Nephron progenitor cell (in vitro differentiated cells): ENCODE measurements around the gene IRGC.
"Not testable (repeated sequence)": the region's sequence is repeated elsewhere in the genome, so short reads cannot be mapped to it uniquely, and the experiment has no call there.

Experiments used
- DNase-seq: peaks from one replicate; pipeline ENCODE4 v3.0.0; 2021
- H3K27ac Mint-ChIP-seq: 2 replicates; pipeline ENCODE4 v1.8.0; 2021; ENCODE audit warnings: mild to moderate bottlenecking, moderate library complexity, mixed read lengths
- H3K27me3 Mint-ChIP-seq: 2 replicates; pipeline ENCODE4 v1.8.0; 2021; ENCODE audit warnings: mild to moderate bottlenecking, low read depth, mixed read lengths; ENCODE audit not compliant: poor library complexity
- H3K36me3 Mint-ChIP-seq: 2 replicates; pipeline ENCODE4 v1.8.0; 2021; ENCODE audit warnings: low read depth, mixed read lengths
- H3K4me1 Mint-ChIP-seq: 2 replicates; pipeline ENCODE4 v1.8.0; 2021; ENCODE audit warnings: mixed read lengths
- H3K4me3 Mint-ChIP-seq: 2 replicates; pipeline ENCODE4 v1.8.0; 2021; ENCODE audit warnings: mild to moderate bottlenecking, moderate library complexity, mixed read lengths
- H3K9me3 Mint-ChIP-seq: 2 replicates; pipeline ENCODE4 v1.8.0; 2021; ENCODE audit warnings: mild to moderate bottlenecking, moderate library complexity, mixed read lengths
- TF ChIP-seq, protein P1 (sequence below): fragments of 200-600 bp; sonication (generic); IDR thresholded peaks from 2 replicates; pipeline ENCODE4 v1.5.0; 2021; ENCODE audit warnings: antibody characterized with exemption

Gene IRGC

GRCh38 chr19:43681821-43682220 lies 34.1 kb upstream of the IRGC start:
- H3K27me3 Mint-ChIP-seq: peaks cover 25% of the 10 kb centered on the region

DNA sequence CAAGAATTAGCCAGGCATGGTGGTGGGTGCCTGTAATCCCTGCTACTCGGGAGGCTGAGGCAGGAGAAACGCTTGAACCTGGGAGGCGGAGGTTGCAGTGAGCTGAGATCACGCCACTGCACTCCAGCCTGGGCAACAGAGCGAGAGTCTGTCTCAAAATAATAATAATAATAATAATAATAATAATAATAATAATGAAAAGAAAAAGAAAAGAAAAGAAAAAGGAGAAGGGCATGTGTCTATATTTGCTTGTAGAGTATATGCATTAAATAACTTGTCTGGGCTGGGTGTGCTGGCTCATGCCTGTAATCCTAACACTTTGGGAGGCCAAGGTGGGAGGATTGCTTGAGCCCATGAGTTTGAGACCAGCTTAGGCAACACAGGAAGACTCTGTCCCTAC lies 33.6 kb upstream of the IRGC start:
- H3K27ac Mint-ChIP-seq, DNase-seq, H3K4me3 Mint-ChIP-seq, H3K36me3 Mint-ChIP-seq, H3K9me3 Mint-ChIP-seq: not testable (repeated sequence)
- Mint-ChIP-seq H3K27me3 (peaks cover 29% of the 10 kb centered on the region), H3K4me1 (peaks cover 15% of the 10 kb centered on the region)

More at GRCh38 chr19:43681821-43682220, 34.1 kb upstream of the IRGC start:
- Mint-ChIP-seq H3K4me1 (peaks cover 10% of the 10 kb centered on the region), H3K9me3 (no peaks in the 10 kb centered on the region), H3K27ac (no peak overlapping the region), H3K4me3 (no peak overlapping the region), H3K36me3 (no peaks in the 10 kb centered on the region)
- DNase-seq: no peak
- TF ChIP-seq, protein P1, sequence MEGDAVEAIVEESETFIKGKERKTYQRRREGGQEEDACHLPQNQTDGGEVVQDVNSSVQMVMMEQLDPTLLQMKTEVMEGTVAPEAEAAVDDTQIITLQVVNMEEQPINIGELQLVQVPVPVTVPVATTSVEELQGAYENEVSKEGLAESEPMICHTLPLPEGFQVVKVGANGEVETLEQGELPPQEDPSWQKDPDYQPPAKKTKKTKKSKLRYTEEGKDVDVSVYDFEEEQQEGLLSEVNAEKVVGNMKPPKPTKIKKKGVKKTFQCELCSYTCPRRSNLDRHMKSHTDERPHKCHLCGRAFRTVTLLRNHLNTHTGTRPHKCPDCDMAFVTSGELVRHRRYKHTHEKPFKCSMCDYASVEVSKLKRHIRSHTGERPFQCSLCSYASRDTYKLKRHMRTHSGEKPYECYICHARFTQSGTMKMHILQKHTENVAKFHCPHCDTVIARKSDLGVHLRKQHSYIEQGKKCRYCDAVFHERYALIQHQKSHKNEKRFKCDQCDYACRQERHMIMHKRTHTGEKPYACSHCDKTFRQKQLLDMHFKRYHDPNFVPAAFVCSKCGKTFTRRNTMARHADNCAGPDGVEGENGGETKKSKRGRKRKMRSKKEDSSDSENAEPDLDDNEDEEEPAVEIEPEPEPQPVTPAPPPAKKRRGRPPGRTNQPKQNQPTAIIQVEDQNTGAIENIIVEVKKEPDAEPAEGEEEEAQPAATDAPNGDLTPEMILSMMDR: no peak

GRCh38 chr19:43682824-43683661 lies 32.8 kb upstream of the IRGC start:
- no peak overlapping the region for H3K27ac Mint-ChIP-seq
- H3K36me3 Mint-ChIP-seq: no peaks in the 10 kb centered on the region
- TF ChIP-seq, protein P1: no peak
- no peak overlapping the region for H3K4me3 Mint-ChIP-seq
- peaks cover 32% of the 10 kb centered on the region for H3K27me3 Mint-ChIP-seq
- H3K4me1 Mint-ChIP-seq: peaks cover 19% of the 10 kb centered on the region
- H3K9me3 Mint-ChIP-seq: no peaks in the 10 kb centered on the region
- DNase-seq: no peak

DNA sequence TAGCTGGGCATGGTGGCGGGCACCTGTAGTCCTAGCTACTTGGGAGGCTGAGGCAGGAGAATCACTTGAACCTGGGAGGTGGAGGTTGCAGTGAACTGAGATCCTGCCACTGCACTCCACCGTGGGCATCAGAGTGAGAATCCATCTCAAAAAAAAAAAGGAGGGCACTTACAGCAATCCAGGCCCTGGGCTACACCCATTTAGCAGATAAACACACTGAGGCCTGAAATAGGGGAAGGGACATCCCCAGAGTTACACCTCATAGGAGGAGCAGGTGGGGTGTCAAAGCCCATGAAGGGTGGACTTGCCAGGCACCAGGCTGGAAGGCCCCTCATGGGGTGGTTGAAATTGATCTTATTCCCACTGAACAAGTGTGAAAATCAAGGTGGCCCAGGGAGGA lies 32.0 kb upstream of the IRGC start:
- Mint-ChIP-seq H3K4me1 (peaks cover 19% of the 10 kb centered on the region), H3K36me3 (no peaks in the 10 kb centered on the region), H3K4me3 (no peak overlapping the region), H3K27ac (no peak overlapping the region), H3K9me3 (no peaks in the 10 kb centered on the region), H3K27me3 (peaks cover 28% of the 10 kb centered on the region)
- TF ChIP-seq, protein P1: no peak
- no peak for DNase-seq

- Mint-ChIP-seq H3K27me3 (peaks cover 28% of the 10 kb centered on the region), H3K36me3 (no peaks in the 10 kb centered on the region), H3K9me3 (no peaks in the 10 kb centered on the region), H3K27ac (no peak overlapping the region), H3K4me3 (no peak overlapping the region), H3K4me1 (peaks cover 19% of the 10 kb centered on the region)
- TF ChIP-seq, protein P1: no peak
- DNase-seq: no peak
Measured at GRCh38 chr19:43684326-43684725, 31.6 kb upstream of the IRGC start.

DNA sequence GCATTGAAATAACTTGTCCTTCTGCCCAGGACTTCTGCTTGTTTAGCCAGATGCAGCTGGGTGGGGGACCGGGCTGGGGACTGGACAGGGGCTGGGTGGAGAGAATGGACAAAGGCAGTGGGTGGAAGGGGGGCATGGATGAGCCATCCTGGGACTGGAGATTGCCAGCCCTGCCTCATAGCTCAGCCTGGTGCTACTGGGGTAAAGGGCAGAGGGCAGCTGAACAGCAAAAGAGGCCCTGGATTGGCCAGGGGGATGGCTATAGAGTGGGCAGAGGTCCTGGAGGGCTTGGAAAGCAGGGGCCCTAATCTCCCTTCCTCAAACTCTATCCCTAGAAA lies 28.2 kb upstream of the IRGC start:
- H3K27ac Mint-ChIP-seq: no peak overlapping the region

More for the DNA sequence above, 28.2 kb upstream of the IRGC start:
- TF ChIP-seq, protein P1: no peak
- no peaks in the 10 kb centered on the region for H3K36me3 Mint-ChIP-seq
- H3K27me3 Mint-ChIP-seq: peaks cover 36% of the 10 kb centered on the region
- H3K9me3 Mint-ChIP-seq: peaks cover 25% of the 10 kb centered on the region
- no peak for DNase-seq
- peaks cover 19% of the 10 kb centered on the region for H3K4me1 Mint-ChIP-seq
- no peak overlapping the region for H3K4me3 Mint-ChIP-seq
